HG03103 (cell line): ENCODE measurements around the gene TTLL4.

Source experiments
- ATAC-seq: cut with Tn5 transposase; IDR thresholded peaks from one replicate; pipeline ENCODE4 v1.9.1; 2021; ENCODE audit warnings: low read depth; ENCODE audit not compliant: unreplicated experiment

The TTLL4 gene

GRCh38 chr2:218781691-218782527, 71.3 kb downstream of the TTLL4 start, which contains the start of gene CYP27A1:
CYP27A1 (plus strand) TSS chr2:218782147; CDS start chr2:218782183, 36 bp downstream.
- no peak for ATAC-seq

- no peak for ATAC-seq
Observed at GRCh38 chr2:218782528-218782844, 71.9 kb downstream of the TTLL4 start.

- ATAC-seq, result no peak
Observed at GRCh38 chr2:218783688-218784087, 73.1 kb downstream of the TTLL4 start.

- ATAC-seq, result no peak
Observed at GRCh38 chr2:218785103-218785502, 74.5 kb downstream of the TTLL4 start.

GRCh38 chr2:218786133-218786532, 75.5 kb downstream of the TTLL4 start:
- ATAC-seq, result no peak

- ATAC-seq, result no peak
Observed at GRCh38 chr2:218788529-218789255, 78.1 kb downstream of the TTLL4 start.

GRCh38 chr2:218792433-218792832, 81.8 kb downstream of the TTLL4 start:
- no peak for ATAC-seq

- ATAC-seq, result no peak
Observed at GRCh38 chr2:218796691-218797090, 86.1 kb downstream of the TTLL4 start.

GRCh38 chr2:218798767-218799504, 88.3 kb downstream of the TTLL4 start:
- ATAC-seq, result no peak

GRCh38 chr2:218799990-218800389, 89.4 kb downstream of the TTLL4 start:
- ATAC-seq, result no peak

- ATAC-seq, result no peak
Observed at GRCh38 chr2:218802386-218802994, 91.9 kb downstream of the TTLL4 start.

GRCh38 chr2:218804817-218805216, 94.2 kb downstream of the TTLL4 start:
- no peak for ATAC-seq
